Stimulated activated CD4-positive, alpha-beta T cell treated with anti-CD3 and anti-CD28 coated beads, TNF-alpha, amount 100 ng/mL, for 1 hour (primary cell): ENCODE data around the gene GABBR1.

Source experiments
- DNase-seq, 3 donors: peaks; one replicate each; pipeline ENCODE4 v3.0.0-alpha.2; 2020; ENCODE audit warnings: low read depth in 3 of 3, low spot score in 1 of 3

GABBR1 gene

DNA sequence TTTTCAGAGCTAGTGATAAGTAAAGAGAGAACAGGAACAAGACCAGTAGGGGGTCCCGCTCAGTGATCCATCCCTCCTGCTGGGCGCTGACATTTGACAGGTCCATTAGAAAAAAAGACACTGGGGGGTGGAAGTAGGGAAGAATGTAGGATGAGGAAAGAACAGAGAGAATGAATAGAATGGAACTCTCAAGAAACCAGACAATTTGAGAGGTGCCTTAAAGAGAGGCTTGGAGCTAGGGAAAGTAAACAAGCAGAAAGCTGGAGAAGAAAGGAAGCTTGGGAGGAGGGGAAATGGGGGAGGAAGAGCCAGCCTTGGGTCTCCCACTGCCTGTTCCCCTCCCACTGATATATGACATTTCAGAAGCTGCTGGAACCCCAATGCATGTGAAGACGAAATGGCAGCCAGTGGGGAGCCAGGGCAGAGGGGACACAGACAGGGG lies 8.4 kb downstream of the GABBR1 start:
- DNase-seq = no peak

DNA sequence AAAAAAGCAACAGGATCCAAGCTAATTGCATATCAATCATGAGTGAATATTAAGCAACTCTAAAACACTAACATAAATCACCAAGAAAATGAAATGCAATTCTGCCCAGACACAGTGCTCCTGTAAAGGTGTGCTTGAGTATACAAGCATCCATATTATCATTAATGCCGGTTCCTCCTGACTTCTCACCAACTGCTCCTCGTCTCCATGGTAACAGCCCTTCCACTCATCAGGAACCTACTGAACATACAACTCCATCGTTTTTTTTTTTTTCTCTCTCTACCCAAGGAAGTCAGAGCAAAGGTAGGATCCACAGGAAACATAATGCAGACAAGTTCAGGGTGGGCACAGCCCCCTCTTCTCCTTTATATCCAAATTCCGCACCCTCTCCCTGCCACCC lies 12.4 kb downstream of the GABBR1 start:
- no peak for DNase-seq

DNA sequence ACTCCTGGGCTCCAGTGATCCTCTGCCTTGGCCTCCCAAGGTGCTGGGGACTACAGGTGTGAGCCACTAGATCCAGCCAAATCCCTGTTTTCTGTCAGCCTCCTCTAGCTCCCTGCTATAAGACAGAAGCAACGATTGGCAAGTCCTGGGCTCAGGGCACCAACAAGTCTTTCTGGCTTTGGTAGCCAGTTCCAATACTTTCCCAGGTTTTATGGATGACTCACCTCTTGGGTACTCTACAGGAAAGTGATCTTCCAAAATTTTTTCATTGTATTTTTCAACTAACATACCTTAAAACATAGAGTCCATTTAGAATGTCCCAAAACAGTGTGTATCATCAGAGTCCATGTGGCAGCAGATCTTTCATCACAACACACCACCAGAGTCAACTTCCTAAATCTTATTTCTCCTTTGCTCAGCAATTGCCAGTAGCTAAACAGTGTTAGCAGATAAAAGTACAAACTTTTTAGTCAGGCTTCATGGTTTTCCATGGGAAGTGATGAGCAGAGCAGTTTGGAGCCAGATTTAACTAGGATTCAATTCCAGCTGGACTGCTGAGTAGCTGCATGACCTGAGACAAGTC lies 13.3 kb downstream of the GABBR1 start:
- DNase-seq = no peak

DNA sequence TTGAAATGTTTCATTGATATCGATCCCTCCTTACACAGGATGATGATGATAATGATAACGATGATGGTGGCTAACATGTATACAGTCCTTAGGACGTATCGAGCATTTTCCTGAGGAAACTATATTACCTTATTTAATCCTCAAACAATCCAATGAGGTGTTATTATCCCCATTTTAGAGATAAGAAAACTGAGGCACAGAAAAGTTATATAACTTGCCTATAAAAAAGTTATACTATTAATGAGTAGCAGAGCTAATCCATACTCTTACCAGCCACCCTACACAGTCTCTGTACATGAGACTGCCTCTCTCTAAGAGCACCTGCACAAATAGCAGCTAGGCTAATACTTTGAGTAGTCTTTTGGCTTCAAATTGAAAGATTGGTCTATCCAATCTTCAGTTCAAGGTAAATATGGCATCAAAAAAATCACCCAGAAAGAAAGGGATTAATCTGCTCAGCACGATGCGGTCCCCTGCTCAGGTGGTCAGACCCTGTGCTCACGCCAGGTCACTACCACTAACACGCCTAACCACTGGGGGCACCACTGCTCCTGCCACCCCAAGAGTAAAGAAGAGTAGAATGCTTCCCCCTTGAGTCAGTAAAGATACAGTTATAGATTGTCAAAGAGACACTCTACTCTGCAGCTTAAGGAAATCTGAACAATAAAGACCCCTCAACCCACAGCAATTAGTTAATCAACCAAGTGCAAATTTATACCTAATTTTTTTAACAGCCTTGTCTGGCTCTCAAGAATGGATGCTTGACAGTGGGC lies 15.0 kb downstream of the GABBR1 start:
- DNase-seq = no peak

DNA sequence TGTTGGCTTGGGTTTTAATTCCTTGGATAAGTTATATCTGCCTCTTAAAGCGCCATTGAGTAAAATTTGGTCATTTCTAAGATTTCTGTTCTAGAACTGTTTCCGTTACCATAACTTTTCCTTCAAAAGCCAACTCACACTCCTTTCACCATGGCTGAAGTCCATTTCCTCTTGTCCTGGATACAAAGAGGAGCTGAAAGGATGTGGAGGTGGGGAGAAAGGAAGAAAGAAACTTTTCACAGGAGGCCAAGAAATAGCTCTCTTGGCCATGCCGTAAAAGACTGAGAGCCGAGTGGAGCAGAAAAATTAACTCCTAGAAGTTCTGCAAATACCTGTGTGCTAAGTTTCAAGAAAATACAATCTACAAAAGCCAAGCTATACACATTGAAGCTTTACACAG lies 21.6 kb downstream of the GABBR1 start:
- no peak for DNase-seq

DNA sequence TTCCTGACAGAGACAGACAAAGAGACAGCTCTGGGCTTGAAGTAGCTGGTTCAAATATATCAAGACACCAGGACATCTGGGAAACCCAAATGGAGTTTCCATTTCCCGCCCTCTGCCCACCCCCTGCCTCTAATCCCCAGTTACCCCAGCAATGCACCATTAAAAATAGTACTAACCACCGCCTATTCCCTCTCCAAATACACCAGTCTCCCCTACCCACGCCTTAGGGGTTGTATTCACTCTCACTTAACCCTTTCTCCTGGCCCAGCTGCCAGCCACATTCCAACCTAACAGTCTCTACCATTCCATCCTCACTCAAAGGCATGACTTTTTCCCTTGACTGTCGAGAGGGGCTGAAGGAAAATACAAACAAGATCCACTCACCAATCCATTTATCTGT lies 22.4 kb downstream of the GABBR1 start:
- no peak for DNase-seq

DNA sequence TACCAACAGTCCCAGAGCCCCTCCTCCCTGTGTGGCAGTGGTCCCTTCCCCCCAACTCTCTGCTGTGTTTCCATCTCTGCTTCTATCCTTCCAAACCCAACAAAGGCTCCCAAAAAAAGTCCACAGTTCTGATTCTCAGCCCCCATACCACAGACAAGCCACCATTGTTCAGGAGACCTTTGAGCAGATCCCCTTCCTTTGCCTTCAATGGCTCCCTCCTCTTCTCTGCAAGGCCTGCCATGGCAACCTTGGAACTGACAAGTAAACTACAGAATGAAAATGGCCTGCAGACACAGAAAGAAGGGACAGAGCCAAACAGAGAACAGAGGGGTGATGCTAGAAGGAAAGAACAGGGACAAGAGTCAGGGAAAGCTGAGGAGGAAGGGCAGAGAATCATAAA lies 24.9 kb downstream of the GABBR1 start:
- no peak for DNase-seq

DNA sequence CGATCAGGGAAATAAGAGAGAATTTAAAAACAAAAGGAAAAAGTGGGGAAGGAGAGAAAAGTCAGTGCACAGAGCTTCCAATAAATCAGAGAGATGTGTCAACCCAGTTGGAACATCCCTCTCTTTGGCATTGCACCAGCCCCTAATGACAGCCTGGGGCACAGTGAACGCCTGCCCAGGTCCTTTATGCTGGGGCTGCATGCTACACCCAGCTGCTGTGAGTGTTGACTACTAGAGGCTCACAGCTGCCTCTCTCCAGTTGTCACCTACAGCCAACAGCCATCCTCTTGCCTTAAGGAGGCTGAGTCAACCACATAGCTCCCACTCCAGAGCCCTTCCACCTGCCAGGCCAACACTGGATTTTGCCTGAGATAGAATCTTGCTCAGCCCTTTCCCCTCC lies 29.1 kb downstream of the GABBR1 start:
- no peak for DNase-seq

DNA sequence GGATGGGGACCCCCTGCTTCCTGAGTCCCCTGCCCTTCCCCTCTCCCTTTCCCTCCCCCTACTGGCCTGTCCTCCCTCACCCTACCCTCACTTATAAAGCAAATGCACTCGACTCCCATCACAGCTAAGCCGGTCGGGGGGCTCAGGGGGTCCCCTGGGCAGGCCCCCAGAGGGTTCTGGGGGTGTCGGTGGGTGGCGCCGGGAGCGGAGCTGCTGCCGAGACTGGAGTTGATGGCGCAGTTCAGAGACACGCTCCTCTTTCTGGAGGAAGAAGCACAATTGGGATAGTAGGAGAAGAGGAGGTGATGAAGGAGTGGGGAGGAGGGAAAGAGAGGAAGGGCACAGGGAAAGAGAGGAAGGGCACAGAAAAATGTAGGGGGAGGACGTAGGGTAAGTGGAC lies 29.5 kb downstream of the GABBR1 start:
- no peak for DNase-seq

DNA sequence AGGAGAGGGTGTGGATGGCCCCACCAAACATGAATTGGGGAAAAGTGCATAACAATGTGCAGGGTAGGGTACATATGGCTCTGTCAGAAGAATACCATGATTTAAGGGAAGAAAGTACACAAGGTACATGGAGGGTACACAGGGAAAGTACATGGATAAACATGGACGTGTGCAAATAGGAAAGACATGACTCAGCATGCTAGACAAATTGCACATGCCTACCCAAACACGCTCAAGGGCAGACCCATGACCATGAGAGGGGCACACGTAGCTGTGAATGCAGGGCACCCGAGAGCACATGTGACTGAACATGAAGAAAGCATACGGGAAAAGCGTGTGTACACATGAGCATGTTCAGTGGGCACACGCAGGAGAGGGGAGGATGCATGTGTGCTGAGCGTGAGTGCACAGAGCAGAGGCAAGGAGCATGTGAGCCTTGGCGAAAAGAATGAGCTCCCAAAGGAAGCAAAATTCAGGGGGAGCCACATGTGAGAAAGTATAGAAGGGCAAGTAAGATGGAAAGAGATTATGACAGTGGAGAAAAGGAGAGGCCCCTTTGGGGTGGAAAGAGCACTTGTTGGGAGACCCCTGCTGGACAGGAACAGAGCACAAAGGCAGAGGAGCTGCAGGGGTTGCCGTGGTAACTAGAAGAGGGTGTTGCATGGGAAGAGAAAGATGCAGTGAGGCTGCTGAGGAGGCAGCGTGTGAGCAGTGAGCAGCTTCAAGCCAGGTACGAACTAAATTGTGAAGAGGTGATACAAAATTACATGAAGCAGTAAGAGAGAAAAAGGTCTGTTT lies 30.2 kb downstream of the GABBR1 start:
- DNase-seq = no peak

DNA sequence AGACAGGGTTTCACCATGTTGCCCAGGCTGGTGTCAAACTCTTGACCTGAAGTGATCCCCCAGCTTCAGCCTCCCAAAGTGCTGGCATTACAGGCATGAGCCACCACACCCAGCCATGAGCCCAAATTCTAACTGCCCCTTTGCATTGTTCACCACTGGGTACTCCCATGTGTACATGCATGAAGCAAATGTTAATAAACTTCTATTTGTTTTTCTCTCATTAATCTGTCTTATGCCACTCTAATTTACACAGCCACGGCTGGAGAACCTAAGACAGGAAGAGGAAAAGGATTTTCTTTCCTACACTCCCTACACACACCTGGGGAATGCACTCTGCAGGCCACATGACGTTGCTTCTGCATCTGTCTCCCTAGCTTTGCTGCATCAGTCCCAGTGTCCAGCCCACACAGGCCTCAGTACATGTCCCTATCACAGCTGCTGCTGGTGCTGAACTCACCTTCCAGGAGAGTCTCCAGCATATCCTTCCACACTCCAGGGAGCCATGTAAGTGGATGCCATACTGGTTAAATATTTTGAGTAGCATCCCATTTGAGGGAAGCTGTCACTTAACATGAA lies 34.7 kb downstream of the GABBR1 start:
- DNase-seq = no peak

DNA sequence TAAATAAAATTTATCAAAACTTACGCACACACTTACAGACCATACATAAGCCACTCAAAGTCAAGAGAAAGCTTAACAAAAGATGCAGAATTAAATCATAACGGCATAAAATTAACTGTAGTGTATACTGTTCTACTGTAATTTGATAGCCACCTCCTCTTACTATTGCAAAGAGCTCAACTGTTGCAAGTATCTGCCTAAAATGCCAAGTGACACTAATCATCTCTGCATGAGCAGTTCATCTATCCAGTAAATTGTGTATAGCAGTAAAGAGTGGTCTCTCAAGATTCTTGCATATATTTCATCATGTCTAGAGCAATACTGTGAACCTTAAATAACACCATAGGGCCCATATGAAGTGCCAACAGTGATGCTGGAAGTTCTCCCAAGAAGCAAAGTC lies 35.8 kb downstream of the GABBR1 start:
- no peak for DNase-seq

DNA sequence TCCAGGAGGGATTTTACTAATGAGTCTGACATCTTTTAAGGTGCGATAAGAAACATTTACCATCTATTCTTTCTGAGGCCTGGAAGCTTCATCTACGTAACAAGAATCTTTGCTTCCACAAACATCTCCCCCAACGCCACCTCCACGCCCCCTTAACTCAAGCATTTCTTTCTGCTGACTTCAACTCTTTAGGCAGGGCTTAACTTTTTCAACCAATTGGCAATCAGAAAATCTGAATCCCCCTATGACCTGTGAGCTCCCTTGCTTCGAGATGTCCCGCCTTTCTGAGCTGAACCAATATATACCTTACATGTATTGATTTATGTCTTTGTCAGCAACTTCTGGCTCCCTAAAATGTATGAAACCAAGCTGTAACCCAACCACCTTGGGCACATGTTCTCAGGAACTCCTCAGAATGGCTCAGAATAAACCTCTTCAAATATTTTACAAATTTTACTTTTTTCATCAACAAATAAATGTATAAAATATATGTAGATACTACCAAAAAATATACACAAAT lies 36.5 kb downstream of the GABBR1 start:
- DNase-seq = no peak

DNA sequence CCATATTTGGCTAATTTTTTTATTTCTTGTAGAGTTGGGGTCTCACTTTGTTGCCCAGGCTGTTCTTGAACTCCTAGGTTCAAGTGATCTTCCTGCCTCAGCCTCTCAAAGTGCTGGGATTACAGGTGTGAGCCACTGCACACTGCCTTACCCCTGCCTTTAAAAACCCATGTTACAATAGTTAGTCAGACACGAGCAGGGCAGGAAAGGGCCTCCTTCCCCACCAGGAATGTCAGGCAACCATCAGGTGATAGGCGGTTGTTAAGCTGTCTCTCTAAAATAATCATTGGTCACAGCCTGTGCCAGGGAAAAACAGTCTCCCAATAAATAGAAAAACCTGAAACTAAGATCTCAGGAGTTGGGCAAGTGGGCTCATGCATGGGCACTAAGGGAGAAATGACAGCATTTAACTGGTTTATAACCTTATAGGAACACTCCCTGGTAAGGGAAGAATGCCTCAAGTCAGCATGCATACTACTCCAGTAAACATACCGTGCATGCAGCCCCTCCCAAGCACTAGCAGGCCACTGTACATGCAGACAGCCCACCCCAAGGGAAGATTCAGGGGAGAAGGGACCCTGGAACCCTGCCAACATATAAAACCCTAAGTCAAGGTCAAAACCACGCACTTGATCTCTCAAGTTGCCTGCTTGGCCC lies 39.7 kb downstream of the GABBR1 start:
- no peak for DNase-seq

DNA sequence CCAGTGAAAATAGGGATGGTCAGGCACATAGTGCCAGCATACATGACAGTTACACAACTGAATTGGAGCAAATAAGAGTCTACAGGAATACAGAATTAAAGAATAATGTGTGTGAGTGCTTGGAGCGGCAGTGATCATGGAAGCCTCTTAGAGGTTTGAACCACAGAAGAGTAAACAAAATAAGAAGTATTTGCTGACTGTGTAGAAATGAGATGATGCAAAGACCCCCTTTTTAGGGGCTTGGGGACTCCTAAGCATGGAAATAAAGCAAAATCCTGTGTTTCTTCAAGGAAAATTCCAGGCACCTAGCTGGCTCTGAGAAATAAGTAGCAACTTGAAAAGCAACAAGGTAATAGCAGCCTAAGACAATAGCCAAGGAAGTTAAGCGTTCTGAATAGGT lies 41.3 kb downstream of the GABBR1 start:
- no peak for DNase-seq

DNA sequence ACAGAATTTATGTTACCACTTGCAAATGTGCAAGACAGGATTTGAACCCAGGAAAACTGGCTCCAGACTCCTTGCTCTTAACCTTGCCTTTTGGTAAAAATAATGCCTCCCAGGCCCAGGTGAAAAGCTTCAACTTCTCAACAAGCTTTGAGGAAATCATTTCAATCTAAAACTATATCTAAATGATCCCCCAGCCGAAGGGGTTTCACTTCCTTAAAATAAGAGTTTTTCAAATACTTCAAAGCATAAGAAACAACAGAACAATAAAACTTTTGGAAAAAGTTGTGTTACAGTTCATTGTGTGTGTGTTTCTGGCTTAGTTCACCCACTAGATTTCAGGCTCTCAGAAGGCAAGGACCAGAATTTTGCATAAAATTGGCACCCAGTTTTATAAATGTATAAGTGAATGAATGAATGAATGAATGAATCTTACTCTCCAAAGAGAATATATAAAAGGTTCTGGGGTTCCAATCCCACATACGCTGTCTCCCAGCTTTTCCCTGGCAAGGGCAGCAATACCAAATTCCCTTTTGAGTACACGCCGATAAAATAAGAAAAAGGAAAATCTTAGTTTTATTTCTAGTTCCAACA lies 42.7 kb downstream of the GABBR1 start:
- no peak for DNase-seq

DNA sequence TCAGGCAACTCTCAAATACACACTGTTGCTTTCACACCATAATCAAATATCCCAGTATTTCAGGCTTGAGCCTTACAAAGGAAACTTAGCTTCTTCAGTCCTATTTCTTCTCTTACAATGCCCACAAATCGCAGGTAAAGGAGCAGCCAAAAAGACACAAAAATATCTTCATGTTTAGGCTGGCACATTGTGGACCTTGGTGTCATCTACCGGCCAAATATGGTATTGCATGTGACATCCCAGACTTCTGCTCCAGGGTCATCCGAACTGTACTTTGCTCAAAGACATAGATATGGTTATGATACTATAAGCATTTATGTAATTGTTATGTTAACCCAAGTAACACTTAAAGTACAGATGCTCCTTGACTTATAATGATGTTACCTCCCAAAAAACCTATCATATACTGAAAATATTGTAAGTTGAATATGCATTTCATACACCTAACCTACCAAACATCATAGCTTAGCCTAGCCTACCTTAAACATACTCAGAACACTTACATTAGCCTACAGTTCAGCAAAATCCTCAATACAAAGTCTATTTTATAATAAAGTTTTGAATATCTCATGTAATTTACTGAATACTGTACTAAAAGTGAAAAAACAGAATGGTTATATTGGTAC lies 43.4 kb downstream of the GABBR1 start:
- peak in 2 of 3 donors; percentile 5 to 22 for DNase-seq

DNA sequence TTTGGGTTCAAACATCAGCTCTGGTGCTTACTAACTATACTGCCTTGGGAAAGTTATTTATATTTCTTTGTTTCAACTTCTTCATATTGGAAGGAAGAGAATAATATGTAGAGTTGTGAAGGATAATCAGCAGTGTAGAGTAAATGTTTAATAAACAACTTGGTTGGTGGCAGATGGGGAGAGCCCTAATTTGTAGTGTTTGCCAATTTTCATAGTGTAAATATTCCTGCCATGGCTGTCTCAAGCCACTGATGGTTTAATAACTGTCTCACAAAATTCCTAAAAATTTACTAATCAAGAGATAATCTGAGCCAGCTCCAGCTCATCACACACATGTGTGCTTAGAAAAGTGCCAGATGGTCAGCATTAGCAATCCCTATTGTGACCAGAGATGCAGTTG lies 48.2 kb downstream of the GABBR1 start, which contains the start of gene OR2H2:
TSS of gene OR2H2 (plus strand) at position 301 of the 400 bp plus-strand sequence. CDS start 2,824 bp downstream, outside the sequence.
- no peak for DNase-seq

DNA sequence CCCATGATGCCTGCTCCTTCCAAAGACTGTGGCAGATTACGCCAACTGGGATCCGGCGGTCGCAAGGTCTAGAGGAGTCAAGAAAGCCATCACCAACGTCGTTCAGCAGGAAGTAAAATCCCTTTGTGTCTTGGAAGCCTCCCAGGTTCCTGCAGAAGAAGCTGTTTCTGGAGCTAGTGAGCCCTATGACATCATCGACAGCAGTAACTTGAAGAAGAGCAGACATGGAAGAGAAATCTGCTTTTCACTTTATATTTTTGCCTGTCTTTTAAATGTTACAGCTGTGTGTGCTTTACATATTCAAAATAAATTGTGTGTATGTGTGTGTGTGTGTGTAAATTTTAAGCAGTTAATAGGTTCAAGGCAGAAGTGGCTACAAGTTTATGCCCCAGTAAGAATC lies 55.4 kb downstream of the GABBR1 start:
- no peak for DNase-seq

DNA sequence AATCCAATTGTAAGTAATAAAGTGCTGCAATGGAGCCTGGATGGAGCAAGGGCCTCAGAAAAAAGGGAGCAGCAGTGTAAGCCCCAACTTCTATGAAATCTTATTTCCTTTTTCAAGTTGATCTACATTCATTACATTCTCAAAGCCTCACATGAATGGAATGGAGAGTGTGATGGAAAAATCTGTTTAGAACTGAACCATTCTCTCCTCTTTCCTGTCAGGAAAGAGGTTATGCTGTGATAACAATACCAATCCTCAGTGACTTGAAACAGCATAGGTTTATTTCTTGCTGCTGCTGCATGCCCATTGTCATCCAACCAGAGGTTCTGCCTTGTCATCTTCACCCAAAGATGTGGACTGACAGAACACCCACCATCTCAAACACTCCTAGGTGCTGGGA lies 56.9 kb downstream of the GABBR1 start:
- no peak for DNase-seq
